Measurements from ENCODE around the gene ATP8B1.

Gene ATP8B1

DNA sequence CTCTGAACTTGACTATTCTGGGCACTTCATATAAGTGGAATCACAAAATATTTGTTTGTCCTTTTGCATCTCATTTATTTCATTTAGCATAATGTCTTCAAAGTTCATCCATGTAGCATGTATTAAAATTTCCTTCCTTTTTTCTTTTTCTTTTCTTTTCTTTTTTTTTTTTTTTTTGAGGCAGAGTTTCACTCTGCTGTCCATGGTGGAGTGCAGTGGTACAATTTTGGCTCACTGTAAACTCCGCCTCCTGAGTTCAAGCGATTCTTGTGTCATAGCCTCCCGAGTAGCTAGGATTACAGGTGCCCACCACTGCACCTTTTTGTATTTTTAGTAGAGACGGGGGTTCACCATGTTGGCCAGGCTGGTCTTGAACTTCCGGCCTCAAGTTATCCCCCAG, 11.9 kb downstream of the ATP8B1 start:
- no peak for DNase-seq

DNA sequence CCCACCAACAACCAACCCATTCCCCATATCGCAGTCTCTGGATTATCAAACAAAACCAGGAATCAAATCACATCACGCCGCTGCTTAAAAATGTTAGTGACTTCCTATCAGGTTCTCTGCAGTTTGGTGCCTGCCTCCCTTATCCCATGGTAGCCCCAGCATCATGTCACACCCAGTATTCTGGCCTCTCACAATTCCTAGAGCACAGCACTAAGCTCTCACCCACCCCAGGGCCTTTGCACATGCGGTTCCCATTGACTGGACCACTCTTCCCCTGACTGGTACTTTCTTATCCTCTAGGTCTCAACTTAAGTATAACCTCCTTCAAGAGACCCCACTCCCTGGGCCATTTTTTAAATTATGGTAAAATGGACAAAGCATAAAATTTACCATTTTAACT, 12.8 kb downstream of the ATP8B1 start:
- no peak for DNase-seq

- DNase-seq = no peak
Observed at GRCh38 chr18:57789759-57790158, 13.4 kb downstream of the ATP8B1 start.

DNA sequence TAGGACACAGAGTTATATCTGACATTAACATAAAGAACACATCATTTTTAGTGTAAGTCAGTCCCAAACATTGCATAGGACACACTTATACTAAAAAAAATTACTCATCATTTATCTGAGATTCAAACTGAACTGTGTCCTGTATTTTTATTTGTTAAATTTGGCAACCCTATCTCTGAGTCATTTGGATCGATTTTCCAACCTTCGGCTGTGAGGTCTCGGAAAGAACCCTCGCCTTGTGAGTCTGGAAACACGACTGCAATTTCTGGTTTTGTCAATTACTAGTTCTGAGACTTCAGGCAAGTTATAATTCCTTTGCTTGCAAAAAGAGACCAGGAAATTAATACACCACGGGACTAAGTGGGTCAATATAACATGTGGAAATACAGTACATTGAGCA, 14.0 kb downstream of the ATP8B1 start:
- no peak for DNase-seq

DNA sequence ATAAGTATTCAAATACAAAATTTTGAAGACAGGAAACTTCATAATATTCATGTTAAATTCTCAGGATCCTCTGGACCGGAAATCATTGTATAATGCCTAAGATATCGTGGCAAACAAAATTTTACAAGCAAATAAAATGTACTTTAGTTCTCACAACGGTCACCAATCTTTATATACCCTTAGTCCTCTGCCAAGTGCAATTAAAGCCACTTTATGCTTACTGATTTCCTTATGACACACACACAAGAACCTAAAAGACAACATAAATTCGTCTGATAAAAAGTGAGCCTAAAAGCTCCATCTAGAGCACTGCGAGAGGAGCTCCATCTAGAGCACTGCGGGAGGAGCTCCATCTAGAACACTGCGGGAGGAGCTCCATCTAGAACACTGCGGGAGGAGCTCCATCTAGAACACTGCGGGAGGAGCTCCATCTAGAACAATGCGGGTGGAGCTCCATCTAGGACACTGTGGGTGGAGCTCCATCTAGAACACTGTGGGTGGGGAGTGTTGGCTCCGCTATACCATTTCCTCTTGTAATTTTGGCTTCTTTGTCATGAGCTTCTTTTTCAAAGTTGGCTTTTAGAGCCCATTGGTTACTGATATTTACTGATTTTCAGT, 15.9 kb downstream of the ATP8B1 start:
- no peak for DNase-seq

DNA sequence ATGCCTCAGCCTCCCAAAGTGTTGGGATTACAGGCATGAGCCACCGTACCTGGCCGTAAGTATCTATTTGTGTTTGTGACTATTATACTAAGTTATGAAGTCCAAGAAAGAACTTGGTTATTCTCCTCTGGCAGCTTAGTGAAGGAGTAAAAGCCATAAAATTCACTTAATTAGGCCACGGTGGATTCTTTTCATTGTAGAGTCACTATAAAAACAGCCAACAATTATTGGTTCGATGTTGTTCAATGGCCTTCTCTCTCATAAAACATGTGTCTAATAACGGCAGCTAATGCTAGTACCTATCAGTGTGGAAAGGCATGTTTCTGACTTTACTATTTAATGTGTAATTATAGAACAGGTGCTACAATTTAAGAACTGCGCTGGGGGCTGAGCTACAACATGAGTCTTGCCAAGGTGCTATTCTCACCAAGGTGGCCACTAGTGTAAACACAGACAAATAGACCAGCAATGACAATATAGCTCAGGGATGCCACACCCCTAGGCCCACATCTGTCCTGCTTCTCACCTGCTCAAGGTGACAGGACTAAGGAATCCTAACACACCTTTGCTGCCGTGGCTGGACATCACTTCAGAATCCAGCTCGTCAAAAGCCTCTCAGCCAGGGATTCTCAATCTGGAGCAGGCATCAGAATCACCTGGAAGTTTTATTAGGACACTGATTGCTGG, 17.2 kb downstream of the ATP8B1 start:
- DNase-seq = no peak

GRCh38 chr18:57784801-57785114, 18.4 kb downstream of the ATP8B1 start:
- no peak for DNase-seq

DNA sequence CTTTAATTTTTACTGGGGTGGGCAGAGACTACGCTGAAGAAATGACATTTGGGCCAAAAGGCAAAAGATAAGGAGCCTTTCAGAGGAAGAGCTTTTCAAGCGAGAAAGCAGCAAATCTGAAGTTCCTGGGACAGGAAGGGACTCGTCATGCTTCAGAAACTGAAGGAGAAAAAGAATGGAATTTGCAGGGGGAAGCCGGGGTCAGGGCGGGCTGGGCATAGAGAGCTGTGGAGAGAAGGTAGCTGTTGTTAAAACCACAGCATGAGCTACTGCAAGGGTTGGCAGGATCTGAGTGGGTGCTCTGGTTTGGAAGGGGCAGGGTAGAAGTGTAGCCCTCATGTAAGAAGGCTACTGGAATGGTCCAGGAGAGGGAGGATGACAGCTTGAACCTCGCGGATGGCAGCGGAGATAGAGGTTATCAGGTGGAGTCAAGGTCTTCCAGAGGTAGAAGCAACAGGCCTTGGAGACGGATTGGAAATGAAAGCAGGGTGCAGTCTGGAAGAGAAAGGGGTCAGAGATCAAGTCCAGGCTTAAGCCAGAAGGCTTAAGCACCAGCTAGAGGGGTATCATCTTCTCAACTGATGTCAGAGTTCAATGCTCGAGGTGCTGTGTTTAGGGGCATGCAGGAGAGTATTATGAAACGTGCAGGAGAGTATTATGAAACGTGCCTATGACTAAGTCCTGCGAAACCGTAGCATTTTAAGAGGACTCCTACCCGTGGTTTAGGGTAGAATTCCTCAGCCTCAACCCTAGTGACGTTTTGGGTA, 18.9 kb downstream of the ATP8B1 start:
- no peak for DNase-seq

DNA sequence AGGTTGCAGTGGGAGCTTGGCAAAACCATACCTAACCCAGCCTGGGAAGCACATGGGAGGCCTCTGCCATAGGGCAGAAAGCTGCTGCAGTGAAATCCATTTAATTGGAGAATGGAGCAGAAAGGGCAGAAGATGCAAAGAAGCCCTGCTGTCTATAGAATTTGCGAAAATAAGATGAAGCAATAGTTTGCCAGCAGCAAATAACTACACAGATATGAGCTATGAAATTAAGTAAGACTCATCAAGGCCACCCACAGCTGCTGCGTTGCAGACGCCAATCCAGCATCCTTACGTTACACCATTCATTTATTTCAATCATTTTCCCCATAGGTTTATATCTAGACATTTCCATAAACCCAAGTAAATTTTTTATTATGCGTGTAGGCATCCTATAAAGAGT, 21.1 kb downstream of the ATP8B1 start:
- no peak for DNase-seq

- DNase-seq = no peak
Observed at GRCh38 chr18:57780706-57781347, 22.3 kb downstream of the ATP8B1 start.

- no peak for DNase-seq
Observed at GRCh38 chr18:57780318-57780705, 22.8 kb downstream of the ATP8B1 start.

DNA sequence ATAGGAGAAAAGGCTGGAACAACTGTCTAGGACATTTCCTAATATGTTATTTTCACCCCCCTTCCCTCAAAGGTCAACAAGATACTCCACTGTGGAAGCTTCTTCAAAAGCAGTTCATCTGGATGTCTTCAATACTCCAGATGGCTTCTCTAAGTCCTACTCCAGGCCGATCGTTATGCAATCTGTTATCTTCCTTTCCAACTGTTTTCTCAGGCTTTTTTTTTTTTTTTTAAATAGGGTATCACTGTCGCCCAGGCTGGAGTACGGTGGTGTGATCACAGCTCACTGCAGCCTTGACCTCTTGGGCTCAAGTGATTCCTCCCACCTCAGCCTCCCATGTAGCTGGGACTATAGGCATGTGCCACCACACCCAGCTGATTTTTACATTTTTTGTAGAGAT, 26.3 kb downstream of the ATP8B1 start:
- DNase-seq = no peak

GRCh38 chr18:57776354-57776753, 26.8 kb downstream of the ATP8B1 start:
- no peak for DNase-seq

DNA sequence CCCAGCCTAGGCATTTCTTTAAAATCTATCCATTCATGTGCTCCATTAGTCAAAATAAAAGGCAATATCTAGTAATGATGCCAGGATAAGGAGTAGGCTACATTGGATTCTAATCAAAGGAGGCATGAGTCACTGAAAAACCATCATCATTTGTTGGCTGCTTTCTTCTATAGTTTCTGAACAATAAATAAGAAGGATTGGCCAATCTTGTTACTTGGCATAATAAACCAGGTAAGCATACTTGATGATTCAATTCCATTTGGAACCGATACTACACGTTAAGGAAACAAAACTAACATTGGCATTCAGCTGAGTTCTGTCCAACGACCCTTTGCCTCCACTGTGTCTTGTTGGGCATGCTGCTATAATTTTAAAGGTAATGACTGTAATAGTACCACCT, 27.2 kb downstream of the ATP8B1 start:
- no peak for DNase-seq

- peak; percentile 31 for DNase-seq
Observed at GRCh38 chr18:57772387-57772799, 30.7 kb downstream of the ATP8B1 start.

GRCh38 chr18:57771626-57772025, 31.5 kb downstream of the ATP8B1 start:
- no peak for DNase-seq

DNA sequence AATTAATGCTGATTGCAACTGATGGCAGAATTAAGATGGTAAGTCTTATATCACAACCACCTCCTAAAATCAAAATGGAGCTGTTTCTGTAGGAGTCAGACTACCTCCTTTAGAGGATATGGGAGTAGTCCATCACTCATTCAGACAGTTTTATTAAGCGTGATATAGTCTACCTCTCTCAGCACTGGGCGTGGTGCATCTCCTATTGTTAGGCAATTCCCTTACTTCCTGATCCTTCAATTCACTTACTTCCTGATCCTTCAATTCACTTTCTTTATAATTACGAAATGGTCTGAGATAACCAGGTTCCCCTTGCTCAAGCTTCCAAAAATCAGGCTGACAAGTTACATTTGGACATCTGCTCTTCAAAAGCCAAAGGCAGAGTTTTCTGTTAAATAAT, 31.9 kb downstream of the ATP8B1 start:
- peak; percentile 20 for DNase-seq

DNA sequence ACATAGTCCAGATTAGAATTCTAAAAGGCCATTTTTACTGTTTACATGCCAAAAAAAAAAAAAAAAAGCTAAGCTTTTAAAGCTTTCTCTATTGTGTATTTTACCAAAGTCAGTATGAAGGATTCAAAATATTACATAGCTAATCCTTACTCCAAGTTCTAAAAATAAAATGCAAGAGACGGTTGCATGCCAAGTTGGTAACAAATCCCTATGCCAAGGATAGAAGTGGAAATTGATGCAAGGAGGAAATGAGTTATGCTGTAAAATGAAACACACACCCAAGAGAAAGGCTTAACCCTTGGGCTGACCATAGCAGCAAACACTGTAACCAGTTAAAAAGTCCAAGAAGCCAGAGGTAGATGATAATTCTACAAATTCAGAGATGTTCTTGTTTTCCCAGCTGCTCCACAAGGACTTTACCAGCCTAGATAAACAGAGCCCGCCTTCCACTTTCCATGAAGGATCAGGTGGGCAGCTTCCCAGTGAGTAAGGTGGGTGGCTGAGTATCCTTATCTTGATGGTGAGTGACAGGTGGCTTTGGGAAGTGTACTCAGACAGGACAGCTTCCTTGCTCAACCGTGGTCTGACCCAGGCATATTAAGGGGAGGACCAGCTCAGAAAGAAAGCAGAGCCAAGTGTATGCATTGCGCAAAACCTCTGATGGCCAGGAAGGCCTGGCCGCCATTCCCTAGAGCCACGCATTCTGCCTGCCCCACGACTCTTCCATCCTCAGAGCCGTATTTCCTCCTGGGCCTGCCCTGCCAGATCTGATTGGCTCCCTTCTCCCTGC, 34.4 kb downstream of the ATP8B1 start:
- peak; percentile 46 for DNase-seq

- no peak for DNase-seq
Observed at GRCh38 chr18:57767259-57768050, 35.7 kb downstream of the ATP8B1 start.

- no peak for DNase-seq
Observed at GRCh38 chr18:57764995-57765394, 38.1 kb downstream of the ATP8B1 start.

DNA sequence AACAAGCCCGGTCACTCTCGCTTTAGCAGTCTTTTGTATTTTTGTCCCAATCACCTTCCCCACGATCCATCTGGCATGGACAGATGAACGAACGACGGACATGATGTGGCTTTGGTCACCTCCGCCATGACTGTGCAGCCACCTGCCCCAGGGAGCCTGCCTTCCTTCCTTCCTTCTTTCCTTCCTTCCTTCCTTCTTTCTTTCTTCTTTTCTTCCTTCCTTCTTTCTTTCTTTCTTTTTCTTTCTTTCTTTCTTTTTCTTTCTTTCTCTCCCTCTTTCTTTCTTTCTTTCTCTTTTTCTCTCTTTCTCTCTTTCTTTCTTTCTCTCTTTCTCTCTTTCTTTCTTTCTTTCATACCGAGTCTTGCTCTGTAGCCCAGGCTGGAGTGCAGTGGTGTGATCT, 39.0 kb downstream of the ATP8B1 start:
- DNase-seq = no peak

DNA sequence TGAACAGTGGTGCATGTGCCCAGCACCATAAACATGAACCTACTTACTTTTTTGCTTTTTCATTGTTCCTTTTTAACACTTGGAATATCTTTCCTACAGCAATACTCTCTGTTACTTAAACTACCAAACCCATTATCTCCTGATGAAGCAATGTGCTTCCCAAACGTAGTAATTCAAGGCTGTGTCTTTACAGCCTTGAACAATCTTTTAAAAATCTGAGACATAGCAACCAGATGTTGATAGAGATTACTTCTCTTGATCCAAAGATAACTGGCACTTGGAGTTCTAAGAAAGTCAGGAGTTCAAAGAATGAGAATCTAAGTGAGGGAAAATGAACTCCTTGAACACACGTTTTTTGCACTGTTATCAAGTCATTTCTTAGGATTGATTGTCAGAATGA, 40.4 kb downstream of the ATP8B1 start:
- no peak for DNase-seq

Measured in NCI-H510A (cell line).